Ecto neural progenitor cell (in vitro differentiated cells): Measurements from ENCODE around the gene C20orf96.
"Not testable (repeated sequence)": the region's sequence is repeated elsewhere in the genome, so short reads cannot be mapped to it uniquely, and the experiment has no call there.

Experiments
- DNase-seq: peaks from one replicate; pipeline ENCODE4 v3.0.0-alpha.2; 2018; ENCODE audit warnings: low spot score

C20orf96 gene

GRCh38 chr20:235891-236290, 54.7 kb downstream of the C20orf96 start:
- DNase-seq = no peak

GRCh38 chr20:227439-228105, 63.0 kb downstream of the C20orf96 start:
- no peak for DNase-seq

- DNase-seq = no peak
Measured at GRCh38 chr20:226958-227357, 63.6 kb downstream of the C20orf96 start, which contains the start of gene DEFB129. Gene DEFB129, plus strand, starts transcription at chr20:227258. Its CDS starts 31 bp downstream, at chr20:227289.

- not testable (repeated sequence) for DNase-seq
Measured at GRCh38 chr20:225879-226278, 64.7 kb downstream of the C20orf96 start.

GRCh38 chr20:221258-221830, 69.2 kb downstream of the C20orf96 start:
- no peak for DNase-seq
